ENCODE measurements around the gene PLA2G12B.

DNA sequence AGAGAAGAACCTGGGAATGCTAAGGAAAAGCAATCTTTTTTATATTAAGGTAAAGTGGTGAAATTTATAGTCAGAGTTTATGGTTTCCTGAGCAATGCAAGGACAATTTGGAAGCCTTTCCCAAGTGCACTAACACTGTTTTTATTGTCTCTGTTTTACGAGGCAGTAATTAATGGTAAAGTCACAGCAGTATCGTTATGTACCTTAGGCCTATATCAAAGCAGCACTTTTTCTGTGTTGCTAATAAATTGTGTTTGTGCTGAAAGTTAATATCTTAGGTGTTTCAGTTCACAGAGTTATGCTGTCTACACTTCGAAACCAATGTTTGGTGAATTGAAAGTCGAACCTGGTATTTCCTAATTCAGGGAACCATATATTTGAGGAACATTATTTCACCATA is 41.9 kb downstream of the PLA2G12B start:
- TF ChIP-seq, protein P1, sequence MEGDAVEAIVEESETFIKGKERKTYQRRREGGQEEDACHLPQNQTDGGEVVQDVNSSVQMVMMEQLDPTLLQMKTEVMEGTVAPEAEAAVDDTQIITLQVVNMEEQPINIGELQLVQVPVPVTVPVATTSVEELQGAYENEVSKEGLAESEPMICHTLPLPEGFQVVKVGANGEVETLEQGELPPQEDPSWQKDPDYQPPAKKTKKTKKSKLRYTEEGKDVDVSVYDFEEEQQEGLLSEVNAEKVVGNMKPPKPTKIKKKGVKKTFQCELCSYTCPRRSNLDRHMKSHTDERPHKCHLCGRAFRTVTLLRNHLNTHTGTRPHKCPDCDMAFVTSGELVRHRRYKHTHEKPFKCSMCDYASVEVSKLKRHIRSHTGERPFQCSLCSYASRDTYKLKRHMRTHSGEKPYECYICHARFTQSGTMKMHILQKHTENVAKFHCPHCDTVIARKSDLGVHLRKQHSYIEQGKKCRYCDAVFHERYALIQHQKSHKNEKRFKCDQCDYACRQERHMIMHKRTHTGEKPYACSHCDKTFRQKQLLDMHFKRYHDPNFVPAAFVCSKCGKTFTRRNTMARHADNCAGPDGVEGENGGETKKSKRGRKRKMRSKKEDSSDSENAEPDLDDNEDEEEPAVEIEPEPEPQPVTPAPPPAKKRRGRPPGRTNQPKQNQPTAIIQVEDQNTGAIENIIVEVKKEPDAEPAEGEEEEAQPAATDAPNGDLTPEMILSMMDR (IDR thresholded peaks at IDR 0.05): no peak
- TF ChIP-seq POLR2A (IDR thresholded peaks at IDR 0.05): no peak
- no peak for TF ChIP-seq EP300 (IDR thresholded peaks at IDR 0.05)

Measured in ovary (tissue), 3 donors.